Kidney (tissue), 14 donors: Measurements from ENCODE around the gene DNAAF5. TPM values are rescaled to one million over a fixed set of nuclear protein-coding genes. Genes with fewer than 3 reads are reported as not detected.
A peak's percentile ranks its signal among the peaks of the same experiment; 100 is the strongest.

Source experiments
- DNase-seq, 5 donors: peaks; one replicate each; pipeline ENCODE4 v3.0.0-alpha.2; 2013 to 2020
- FAIRE-seq: peaks from 2 replicates; lab custom pipeline; 2012; peaks lifted over from hg19 to GRCh38; lab: Jason Lieb, UNC
- H3K27ac ChIP-seq, 2 donors: one replicate each; pipeline ENCODE4 v1.7.0; 2013; ENCODE audit warnings: low read depth in 2 of 2, low read length in 2 of 2, inconsistent platforms in 1 of 2
- H3K27me3 ChIP-seq: one replicate; pipeline ENCODE4 v1.7.1; 2013; ENCODE audit warnings: low read length, inconsistent platforms; ENCODE audit not compliant: control insufficient read depth, insufficient read depth
- H3K36me3 ChIP-seq, 3 donors: one replicate each; pipeline versions ENCODE4 v1.7.0 to v1.7.1; 2013; ENCODE audit warnings: low read length in 3 of 3, control low read depth in 1 of 3, inconsistent platforms in 1 of 3; ENCODE audit not compliant: insufficient read depth in 3 of 3, control insufficient read depth in 2 of 3
- H3K4me1 ChIP-seq, 3 donors: one replicate each; pipeline versions ENCODE4 v1.7.0 to v1.7.1; 2013; ENCODE audit warnings: low read length in 3 of 3, inconsistent platforms in 1 of 3, low read depth in 1 of 3; ENCODE audit not compliant: control insufficient read depth in 2 of 3, insufficient read depth in 2 of 3
- H3K4me3 ChIP-seq, 3 donors: one replicate each; pipeline versions ENCODE4 v1.7.0 to v1.8.1; 2013; ENCODE audit warnings: low read length in 3 of 3, control low read depth in 1 of 3, inconsistent platforms in 1 of 3
- H3K9ac ChIP-seq, 3 donors: one replicate each; pipeline versions ENCODE4 v1.7.0 to v1.7.1; 2013; ENCODE audit warnings: low read length in 3 of 3, control low read depth in 1 of 3, inconsistent platforms in 1 of 3
- H3K9me3 ChIP-seq, 3 donors: one replicate each; pipeline versions ENCODE4 v1.7.0 to v1.7.1; 2013; ENCODE audit warnings: low read length in 3 of 3, control low read depth in 1 of 3, inconsistent platforms in 1 of 3; ENCODE audit not compliant: control insufficient read depth in 2 of 3, insufficient read depth in 1 of 3
- CTCF ChIP-seq: IDR thresholded peaks from 3 replicates; pipeline ENCODE4 v1.5.1; 2012; ENCODE audit warnings: mild to moderate bottlenecking, moderate library complexity, borderline replicate concordance; ENCODE audit not compliant: insufficient read depth; ENCODE audit errors: extremely low read depth
- intact Hi-C: fragments of 100-400 bp; cut with DNase I; formaldehyde crosslinking; loops from one replicate; pipeline ENCODE4 v1.11.1; 2022
- polyA plus RNA-seq: library from polyadenylated mRNA; stranded (reverse); fragments of 350-450 nt; fragmentation: Illumina TruSeq; extraction: RNeasy Lipid Tissue Mini Kit (QIAGEN cat#74804); gene quantifications from one replicate; pipeline ENCODE4 v1.2.3, GENCODE V29; 2014; ENCODE audit warnings: low read depth, low replicate concordance; ENCODE audit not compliant: insufficient read depth
- total RNA-seq: library from RNA; stranded (reverse); fragmentation: NEBNext Ultra II Directional; extraction: Animal tissue kit (Norgen Biotek cat#: 25700); gene quantifications from one replicate; pipeline ENCODE4 v1.2.1, GENCODE V29; 2021
- donor health status: control.
- donor health status: control.
- donor health status: control.
- donor health status: control.
- donor health status: control.
- donor health status: DM: yes; HTN: yes; CAD: no.
- donor health status: Normal renal cell carcinoma (clear cell type).

The DNAAF5 gene
- total and polyA plus RNA-seq, 2 donors from 2014 or later = 11.6 to 29.7 TPM

- H3K9me3 ChIP-seq = peaks cover 0 to 4% (median 0%) of the 10 kb centered on the region in 3 donors
- H3K27me3 ChIP-seq = no peaks in the 10 kb centered on the region
- peak in 2 of 5 donors; percentile 6 to 42 for DNase-seq
- no peak for FAIRE-seq
- no peak overlapping the region for H3K27ac ChIP-seq
- no peak overlapping the region for H3K9ac ChIP-seq
- no peaks in the 10 kb centered on the region for H3K4me1 ChIP-seq
- no peaks in the 10 kb centered on the region for H3K36me3 ChIP-seq
- no peak overlapping the region for H3K4me3 ChIP-seq
- intact Hi-C loops = no loop called here
- TF ChIP-seq CTCF = no peak
Observed at GRCh38 chr7:691361-692045, 35.0 kb upstream of the DNAAF5 start.

- Histone ChIP-seq H3K36me3 (peaks cover under 1% of the 10 kb centered on the region in 3 donors), H3K4me1 (peaks cover 0 to under 1% (median 0%) of the 10 kb centered on the region in 3 donors), H3K27ac (no peak overlapping the region), H3K9ac (no peak overlapping the region), H3K27me3 (no peaks in the 10 kb centered on the region), H3K9me3 (peaks cover 0 to 4% (median 0%) of the 10 kb centered on the region in 3 donors), H3K4me3 (no peak overlapping the region)
- TF ChIP-seq CTCF = no peak
- DNase-seq (peak in 1 of 5 donors; percentile 24), FAIRE-seq (no peak)
- intact Hi-C loops = no loop called here
Observed at GRCh38 chr7:693280-693679, 33.2 kb upstream of the DNAAF5 start.

GRCh38 chr7:696426-696811 is 30.1 kb upstream of the DNAAF5 start:
- Histone ChIP-seq H3K4me1 (peaks cover 0 to 5% (median 0%) of the 10 kb centered on the region in 3 donors), H3K9ac (no peak overlapping the region), H3K27me3 (no peaks in the 10 kb centered on the region), H3K36me3 (peaks cover 2 to 8% (median 2%) of the 10 kb centered on the region in 3 donors), H3K4me3 (no peak overlapping the region), H3K9me3 (no peaks in the 10 kb centered on the region), H3K27ac (no peak overlapping the region)
- DNase-seq (peak in 2 of 5 donors; percentile 35 to 59), FAIRE-seq (no peak)
- no peak for TF ChIP-seq CTCF
- intact Hi-C loops = no loop called here
